ENCODE data around the gene IGFN1.
"Not testable (repeated sequence)": the region's sequence is repeated elsewhere in the genome, so short reads cannot be mapped to it uniquely, and the experiment has no call there.

The IGFN1 gene

GRCh38 chr1:201226859-201227488 is 36.4 kb downstream of the IGFN1 start:
- TF ChIP-seq CTCF (IDR thresholded peaks at IDR 0.05; ENCODE audit: insufficient read depth, missing control alignments) = no peak
- FAIRE-seq = no peak
- no peak for DNase-seq (ENCODE audit: insufficient read length, low spot score)

- FAIRE-seq (no peak), DNase-seq (ENCODE audit: insufficient read length, low spot score) (no peak)
- TF ChIP-seq CTCF (IDR thresholded peaks at IDR 0.05; ENCODE audit: insufficient read depth, missing control alignments) = no peak
Measured at GRCh38 chr1:201228011-201228983, 37.7 kb downstream of the IGFN1 start.

- DNase-seq (ENCODE audit: insufficient read length, low spot score) = no peak
- no peak for TF ChIP-seq CTCF (IDR thresholded peaks at IDR 0.05; ENCODE audit: insufficient read depth, missing control alignments)
- no peak for FAIRE-seq
Measured at GRCh38 chr1:201229095-201229494, 38.5 kb downstream of the IGFN1 start.

GRCh38 chr1:201229771-201230635 is 39.4 kb downstream of the IGFN1 start:
- DNase-seq (ENCODE audit: insufficient read length, low spot score) (no peak), FAIRE-seq (no peak)

GRCh38 chr1:201230676-201231075 is 40.1 kb downstream of the IGFN1 start:
- no peak for FAIRE-seq
- no peak for TF ChIP-seq CTCF (IDR thresholded peaks at IDR 0.05; ENCODE audit: insufficient read depth, missing control alignments)
- DNase-seq (ENCODE audit: insufficient read length, low spot score) = no peak

More at GRCh38 chr1:201229771-201230635, 39.4 kb downstream of the IGFN1 start:
- peak; percentile 22 for TF ChIP-seq CTCF (IDR thresholded peaks at IDR 0.05; ENCODE audit: insufficient read depth, missing control alignments)

GRCh38 chr1:201239646-201240045 is 49.0 kb downstream of the IGFN1 start:
- FAIRE-seq = not testable (repeated sequence)

GRCh38 chr1:201240171-201240570 is 49.5 kb downstream of the IGFN1 start:
- TF ChIP-seq CTCF (IDR thresholded peaks at IDR 0.05; ENCODE audit: insufficient read depth, missing control alignments) = no peak
- FAIRE-seq (no peak), DNase-seq (ENCODE audit: insufficient read length, low spot score) (no peak)

More at GRCh38 chr1:201239646-201240045, 49.0 kb downstream of the IGFN1 start:
- DNase-seq (ENCODE audit: insufficient read length, low spot score) = not testable (repeated sequence)

Data from D721Med (cell line).